Naive B cell (primary cell): ENCODE measurements around the gene WDR27. TPM values are rescaled to one million over a fixed set of nuclear protein-coding genes. Genes with fewer than 3 reads are reported as not detected.
"Not testable (repeated sequence)": the region's sequence is repeated elsewhere in the genome, so short reads cannot be mapped to it uniquely, and the experiment has no call there.

Source experiments
- ATAC-seq, 2 donors: fragments of 150-1000 bp; cut with Tn5 transposase; 2 replicates each; pipeline ENCODE4 v1.10.0; 2021; ENCODE audit warnings: low read depth in 2 of 2, mild to moderate bottlenecking in 2 of 2, moderate library complexity in 2 of 2
- DNase-seq: peaks from one replicate; pipeline ENCODE4 v3.0.0; 2022
- H3K27ac Mint-ChIP-seq, 6 donors: one replicate each; pipeline ENCODE4 v1.8.0; 2020 to 2022; ENCODE audit warnings: mild to moderate bottlenecking in 6 of 6, mixed read lengths in 6 of 6, moderate library complexity in 5 of 6, inconsistent platforms in 2 of 6
- H3K27me3 Mint-ChIP-seq, 3 donors: one replicate each; pipeline ENCODE4 v1.8.0; 2021 to 2022; ENCODE audit warnings: mixed read lengths in 3 of 3, mild to moderate bottlenecking in 1 of 3
- H3K36me3 Mint-ChIP-seq, 2 donors: one replicate each; pipeline ENCODE4 v1.8.0; 2020 to 2022; ENCODE audit warnings: mixed read lengths in 2 of 2, inconsistent platforms in 1 of 2, mild to moderate bottlenecking in 1 of 2
- H3K4me1 Mint-ChIP-seq, 3 donors: one replicate each; pipeline ENCODE4 v1.8.0; 2020 to 2022; ENCODE audit warnings: mixed read lengths in 3 of 3, inconsistent platforms in 1 of 3, mild to moderate bottlenecking in 1 of 3, moderate library complexity in 1 of 3
- H3K4me3 Mint-ChIP-seq, 8 donors: one replicate each; pipeline ENCODE4 v1.8.0; 2020 to 2022; ENCODE audit warnings: mild to moderate bottlenecking in 8 of 8, mixed read lengths in 8 of 8, moderate library complexity in 8 of 8, inconsistent platforms in 2 of 8
- H3K9me3 Mint-ChIP-seq, 7 donors: one replicate each; pipeline ENCODE4 v1.8.0; 2020 to 2022; ENCODE audit warnings: mixed read lengths in 7 of 7, mild to moderate bottlenecking in 5 of 7, inconsistent platforms in 2 of 7, moderate library complexity in 1 of 7
- polyA plus RNA-seq, 6 donors: library from polyadenylated mRNA; unstranded; fragments of 300-500 nt; fragmentation: Illumina TruSeq; gene quantifications; one replicate each; pipeline ENCODE4 v1.2.3, GENCODE V29; 2021; ENCODE audit warnings: low read depth in 6 of 6

WDR27 gene
- polyA plus RNA-seq, 6 donors from 2014 or later: 9.9 to 17.8 (median 15.2) TPM

DNA sequence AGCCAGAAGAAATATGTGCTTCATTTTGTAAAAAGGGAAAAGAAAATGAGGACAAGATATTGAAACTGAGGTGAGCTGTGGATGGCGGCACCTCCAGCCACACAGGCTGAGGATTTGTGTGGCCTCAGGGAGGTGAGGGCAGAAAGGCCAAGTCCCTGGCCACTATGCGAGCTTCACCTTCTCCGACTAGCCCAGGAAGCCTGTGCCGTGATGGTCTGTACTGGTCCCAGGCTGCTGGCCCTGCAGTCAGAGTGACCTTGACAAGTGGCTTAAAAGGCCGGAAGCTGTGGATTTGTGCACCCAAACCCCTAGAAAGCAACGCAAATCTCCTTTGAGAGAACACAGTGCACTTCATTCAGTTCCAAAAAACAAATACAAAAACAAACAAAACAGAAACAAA lies 48.1 kb downstream of the WDR27 start:
- Mint-ChIP-seq H3K27me3 (no peaks in the 10 kb centered on the region), H3K4me1 (peaks cover 20 to 22% (median 22%) of the 10 kb centered on the region in 3 donors), H3K9me3 (peaks cover 0 to 5% (median 0%) of the 10 kb centered on the region in 7 donors), H3K36me3 (peaks cover 11 to 16% of the 10 kb centered on the region in 2 donors), H3K4me3 (peak overlapping the region in 5 of 8 donors; percentile 88 to 96 (median 94)), H3K27ac (peak overlapping the region in 3 of 6 donors; percentile 12 to 93 (median 82))
- no peak for ATAC-seq
- no peak for DNase-seq

- Mint-ChIP-seq H3K27ac (no peak overlapping the region), H3K9me3 (peaks cover 0 to 5% (median 0%) of the 10 kb centered on the region in 7 donors), H3K36me3 (peaks cover 10 to 16% of the 10 kb centered on the region in 2 donors), H3K4me1 (peaks cover 20 to 22% (median 22%) of the 10 kb centered on the region in 3 donors), H3K4me3 (peak overlapping the region in 1 of 8 donors; percentile 57), H3K27me3 (no peaks in the 10 kb centered on the region)
- ATAC-seq: no peak
- no peak for DNase-seq
Observed at GRCh38 chr6:169652896-169653295, 48.9 kb downstream of the WDR27 start.

DNA sequence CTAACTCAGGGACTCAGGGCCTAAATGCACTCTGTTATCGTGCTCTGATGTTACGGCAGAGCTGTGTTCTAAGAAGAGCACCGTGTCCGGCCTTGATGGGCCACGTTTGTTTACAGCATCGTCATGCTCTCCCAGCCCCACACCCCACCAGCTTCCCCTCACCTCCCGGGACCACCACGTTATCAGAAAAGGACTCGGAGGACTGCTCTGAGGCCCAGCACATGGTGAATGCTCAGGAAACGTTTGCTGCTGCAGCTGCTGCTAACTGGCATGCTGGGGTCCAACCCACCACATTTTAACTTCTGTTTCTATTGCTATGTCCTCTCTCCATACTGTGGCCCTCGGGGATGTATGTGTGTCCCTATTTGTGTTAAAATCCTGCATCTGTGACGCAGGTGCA lies 50.3 kb downstream of the WDR27 start:
- no peak for ATAC-seq
- no peaks in the 10 kb centered on the region for H3K27me3 Mint-ChIP-seq

GRCh38 chr6:169650959-169651292 lies 50.9 kb downstream of the WDR27 start:
- DNase-seq (no peak), ATAC-seq (no peak)
- Mint-ChIP-seq H3K27me3 (no peaks in the 10 kb centered on the region), H3K4me1 (peaks cover 16 to 22% (median 18%) of the 10 kb centered on the region in 3 donors), H3K9me3 (peaks cover 0 to 5% (median 0%) of the 10 kb centered on the region in 7 donors), H3K27ac (no peak overlapping the region), H3K36me3 (peaks cover 3 to 5% of the 10 kb centered on the region in 2 donors), H3K4me3 (no peak overlapping the region)

More for the DNA sequence above, 50.3 kb downstream of the WDR27 start:
- H3K4me3 Mint-ChIP-seq: no peak overlapping the region
- H3K36me3 Mint-ChIP-seq: peaks cover 5 to 9% of the 10 kb centered on the region in 2 donors
- H3K4me1 Mint-ChIP-seq: peaks cover 20 to 22% (median 22%) of the 10 kb centered on the region in 3 donors
- DNase-seq: no peak
- H3K9me3 Mint-ChIP-seq: peaks cover 0 to 5% (median 0%) of the 10 kb centered on the region in 7 donors
- H3K27ac Mint-ChIP-seq: peak overlapping the region in 1 of 6 donors; percentile 86

DNA sequence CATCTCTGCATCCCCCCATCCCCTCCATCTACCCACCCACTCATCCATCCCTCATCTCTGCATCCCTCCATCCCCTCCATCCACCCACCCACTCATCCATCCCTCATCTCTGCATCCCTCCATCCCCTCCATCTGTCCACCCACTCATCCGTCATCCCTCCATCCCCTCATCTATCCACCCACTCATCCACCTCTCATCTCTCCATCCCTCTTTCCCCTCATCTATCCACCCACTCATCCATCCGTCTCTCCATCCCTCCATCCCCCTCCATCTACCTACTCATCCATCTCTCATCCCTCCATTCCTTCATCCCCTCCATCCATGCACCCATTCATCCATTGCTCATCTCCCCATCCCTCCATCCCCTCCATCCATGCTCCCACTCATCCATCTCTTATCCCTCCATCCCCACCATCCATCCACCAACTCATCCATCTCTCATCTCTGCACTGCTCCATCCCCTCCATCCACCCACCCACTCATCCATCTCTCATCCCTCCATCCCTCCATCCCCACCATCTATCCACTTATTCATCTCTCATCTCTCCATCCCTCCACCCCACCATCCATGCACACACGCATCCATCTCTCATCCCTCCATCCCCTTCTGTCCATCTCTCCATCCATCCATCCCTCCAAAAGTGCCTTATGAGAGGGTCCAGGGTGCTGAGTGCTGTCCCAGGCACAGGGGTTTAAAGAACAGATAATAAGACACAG lies 51.4 kb downstream of the WDR27 start:
- Mint-ChIP-seq H3K36me3 (peaks cover 0 to 5% of the 10 kb centered on the region in 2 donors), H3K9me3 (peaks cover 0 to 5% (median 0%) of the 10 kb centered on the region in 7 donors), H3K4me1 (peaks cover 15 to 22% (median 15%) of the 10 kb centered on the region in 3 donors), H3K27me3 (no peaks in the 10 kb centered on the region), H3K4me3 (no peak overlapping the region), H3K27ac (no peak overlapping the region)
- ATAC-seq: no peak
- DNase-seq: no peak

DNA sequence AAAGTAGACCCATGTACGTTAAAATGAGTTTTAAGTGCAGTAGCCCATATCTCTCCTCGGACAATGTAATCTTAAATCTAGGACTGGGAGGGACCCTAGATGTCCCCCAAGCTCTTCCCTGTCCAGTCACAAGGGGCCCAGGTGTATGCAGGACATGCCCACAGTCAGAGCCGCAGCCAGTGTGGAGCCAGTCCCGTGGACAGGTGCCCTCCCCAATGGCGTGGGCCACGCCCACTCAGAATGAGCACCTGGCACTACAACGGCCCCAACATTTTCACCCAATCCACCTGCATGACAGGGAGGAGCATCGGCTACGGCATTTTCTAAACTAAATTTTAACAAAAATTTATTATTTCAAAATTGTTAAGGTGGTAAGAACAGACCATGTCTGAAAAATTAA lies 53.2 kb downstream of the WDR27 start:
- peaks cover 0 to 5% (median 0%) of the 10 kb centered on the region in 7 donors for H3K9me3 Mint-ChIP-seq
- H3K27me3 Mint-ChIP-seq: no peaks in the 10 kb centered on the region
- peaks cover 0 to 5% of the 10 kb centered on the region in 2 donors for H3K36me3 Mint-ChIP-seq
- peaks cover 0 to 10% (median 0%) of the 10 kb centered on the region in 3 donors for H3K4me1 Mint-ChIP-seq
- DNase-seq: no peak
- no peak overlapping the region for H3K4me3 Mint-ChIP-seq
- peak overlapping the region in 1 of 6 donors; percentile 7 for H3K27ac Mint-ChIP-seq
- no peak for ATAC-seq

GRCh38 chr6:169648092-169648491 lies 53.7 kb downstream of the WDR27 start:
- Mint-ChIP-seq H3K9me3 (peaks cover 0 to 5% (median 0%) of the 10 kb centered on the region in 7 donors), H3K4me3 (no peak overlapping the region), H3K27ac (peak overlapping the region in 1 of 6 donors; percentile 7), H3K27me3 (no peaks in the 10 kb centered on the region), H3K4me1 (peaks cover 0 to 10% (median 0%) of the 10 kb centered on the region in 3 donors), H3K36me3 (peaks cover 0 to 9% of the 10 kb centered on the region in 2 donors)
- DNase-seq: no peak
- ATAC-seq: no peak

GRCh38 chr6:169647637-169648036 lies 54.2 kb downstream of the WDR27 start:
- Mint-ChIP-seq H3K4me3 (no peak overlapping the region), H3K27me3 (no peaks in the 10 kb centered on the region), H3K4me1 (peaks cover 0 to 10% (median 0%) of the 10 kb centered on the region in 3 donors), H3K36me3 (peaks cover 0 to 9% of the 10 kb centered on the region in 2 donors), H3K27ac (no peak overlapping the region), H3K9me3 (peaks cover 0 to 5% (median 0%) of the 10 kb centered on the region in 7 donors)
- ATAC-seq (no peak), DNase-seq (no peak)

DNA sequence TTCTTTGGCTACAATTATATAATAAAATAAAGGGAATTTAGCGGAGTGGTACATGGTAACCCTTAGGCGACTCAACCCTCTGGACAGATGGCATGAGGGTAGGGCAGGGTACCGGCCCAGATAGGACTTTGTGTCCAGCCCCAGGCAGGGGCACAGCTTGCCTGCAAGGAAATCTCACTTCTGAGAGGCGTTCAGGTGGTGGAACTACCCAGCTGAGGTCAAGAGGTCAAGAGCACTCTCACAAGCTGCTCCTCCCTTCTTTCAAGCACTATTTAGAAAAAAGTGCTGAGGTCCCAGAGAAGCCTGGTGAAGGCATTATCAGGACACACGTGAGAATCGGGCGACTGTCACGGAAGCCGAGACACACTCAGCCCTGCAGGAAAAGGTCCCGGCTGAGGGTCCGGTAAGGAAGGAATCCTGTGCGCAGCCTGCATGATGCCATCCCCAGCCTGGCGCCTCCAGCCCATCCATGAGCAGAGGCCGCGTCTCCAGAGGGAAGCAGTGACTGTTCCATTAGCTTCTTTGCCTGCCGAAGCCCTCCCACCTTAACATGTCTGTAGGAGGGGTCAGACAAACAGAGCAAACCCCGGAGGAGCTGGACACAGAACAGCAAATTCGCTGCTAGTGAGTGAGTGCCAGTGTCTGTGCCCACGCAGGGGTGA lies 54.8 kb downstream of the WDR27 start:
- H3K9me3 Mint-ChIP-seq: peaks cover 0 to 5% (median 0%) of the 10 kb centered on the region in 7 donors
- no peak overlapping the region for H3K27ac Mint-ChIP-seq
- DNase-seq (no peak), ATAC-seq (no peak)
- H3K27me3 Mint-ChIP-seq: no peaks in the 10 kb centered on the region
- H3K36me3 Mint-ChIP-seq: peaks cover 0 to 9% of the 10 kb centered on the region in 2 donors
- no peak overlapping the region for H3K4me3 Mint-ChIP-seq
- H3K4me1 Mint-ChIP-seq: peaks cover 0 to 10% (median 0%) of the 10 kb centered on the region in 3 donors

DNA sequence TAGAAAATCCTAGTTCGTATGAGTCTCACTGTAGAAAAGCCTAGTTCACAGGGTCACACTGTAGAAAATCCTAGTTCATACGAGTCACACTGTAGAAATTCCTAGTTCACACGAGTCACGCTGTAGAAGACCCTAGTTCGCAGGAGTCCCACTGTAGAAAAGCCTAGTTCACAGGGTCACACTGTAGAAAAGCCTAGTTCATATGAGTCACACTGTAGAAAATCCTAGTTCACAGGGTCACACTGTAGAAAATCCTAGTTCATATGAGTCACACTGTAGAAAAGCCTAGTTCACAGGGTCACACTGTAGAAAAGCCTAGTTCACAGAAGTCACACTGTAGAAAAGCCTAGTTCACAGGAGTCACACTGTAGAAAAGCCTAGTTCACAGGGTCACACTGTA lies 56.4 kb downstream of the WDR27 start:
- H3K4me1 Mint-ChIP-seq, H3K9me3 Mint-ChIP-seq, H3K27me3 Mint-ChIP-seq, H3K36me3 Mint-ChIP-seq, H3K4me3 Mint-ChIP-seq, ATAC-seq, H3K27ac Mint-ChIP-seq, DNase-seq: not testable (repeated sequence)

- Mint-ChIP-seq H3K36me3 (peaks cover 0 to 7% of the 10 kb centered on the region in 2 donors), H3K4me3 (no peak overlapping the region), H3K27me3 (no peaks in the 10 kb centered on the region), H3K4me1 (no peaks in the 10 kb centered on the region), H3K27ac (no peak overlapping the region), H3K9me3 (no peaks in the 10 kb centered on the region)
- DNase-seq: no peak
- no peak for ATAC-seq
Observed at GRCh38 chr6:169643521-169643920, 58.3 kb downstream of the WDR27 start.

DNA sequence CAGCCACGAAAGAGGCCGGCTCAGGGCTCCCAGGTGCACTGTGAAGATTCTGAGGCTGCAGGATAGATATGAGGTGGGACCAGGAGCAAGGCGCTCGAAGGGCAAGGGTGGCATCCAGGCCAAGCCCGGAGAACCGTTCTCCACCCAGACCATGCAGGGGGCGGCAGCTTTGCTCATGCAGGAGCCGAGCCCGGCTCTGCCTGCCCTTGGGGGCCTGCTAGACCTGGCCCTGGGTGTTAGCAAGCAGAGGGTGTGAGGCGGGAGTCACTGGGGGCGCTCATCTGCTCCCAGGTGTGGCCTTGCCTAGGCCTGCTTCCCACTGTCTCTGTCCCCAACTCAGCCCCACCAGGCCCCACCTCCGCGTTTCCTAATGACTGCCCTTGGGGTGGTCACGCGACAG lies 59.4 kb downstream of the WDR27 start:
- DNase-seq (no peak), ATAC-seq (no peak)
- Mint-ChIP-seq H3K27ac (peak overlapping the region in 2 of 6 donors; percentile 24 to 28), H3K4me3 (no peak overlapping the region), H3K4me1 (no peaks in the 10 kb centered on the region), H3K27me3 (no peaks in the 10 kb centered on the region), H3K36me3 (peaks cover 2 to 9% of the 10 kb centered on the region in 2 donors), H3K9me3 (no peaks in the 10 kb centered on the region)

- Mint-ChIP-seq H3K4me1 (no peaks in the 10 kb centered on the region), H3K9me3 (no peaks in the 10 kb centered on the region), H3K27me3 (no peaks in the 10 kb centered on the region), H3K4me3 (no peak overlapping the region), H3K36me3 (peaks cover 9 to 10% of the 10 kb centered on the region in 2 donors), H3K27ac (peak overlapping the region in 1 of 6 donors; percentile 74)
- no peak for ATAC-seq
- DNase-seq: no peak
Observed at GRCh38 chr6:169641461-169642085, 60.3 kb downstream of the WDR27 start.
